Esophagus muscularis mucosa (tissue), 3 donors: ENCODE measurements around the gene RABGGTA.

Source experiments
- CTCF ChIP-seq, 3 experiments: fragments of 200-600 bp in 2 of 3; fragments of 450-650 bp in 1 of 3; sonication (generic) in 2 of 3; IDR thresholded peaks; one replicate each; pipeline ENCODE4 v1.5.1; 2017 to 2019; ENCODE audit warnings: antibody characterized with exemption in 3 of 3, mild to moderate bottlenecking in 2 of 3, moderate library complexity in 1 of 3
- POLR2A ChIP-seq: fragments of 450-650 bp; IDR thresholded peaks from one replicate; pipeline ENCODE4 v1.6.1; 2017; ENCODE audit warnings: antibody characterized with exemption, moderate library complexity, mild to moderate bottlenecking, low read depth
- POLR2AphosphoS5 ChIP-seq, 2 donors: sonication (generic); formaldehyde crosslinking; IDR thresholded peaks; one replicate each; pipeline ENCODE4 v1.6.1; 2017; ENCODE audit warnings: antibody characterized with exemption in 2 of 2

- TF ChIP-seq CTCF (IDR thresholded peaks at IDR 0.05) (no peak), POLR2AphosphoS5 (IDR thresholded peaks at IDR 0.05) (no peak), POLR2A (no peak)
These were observed 7.5 kb downstream of the RABGGTA start for GRCh38 chr14:24263848-24264247.
